Activated CD4-positive, alpha-beta memory T cell treated with anti-CD3 and anti-CD28 coated beads for 36 hours (primary cell): ENCODE results near the gene P2RX5. TPM values are rescaled to one million over a fixed set of nuclear protein-coding genes. Genes with fewer than 3 reads are reported as not detected.

Experiments
- CTCF ChIA-PET: fragments of 350-600 bp; sonication (Branson Sonifier 250); formaldehyde crosslinking; loops from one replicate; lab custom pipeline; 2021; ENCODE audit warnings: antibody characterized with exemption, inconsistent platforms; lab: Charles Lee
- POLR2A ChIA-PET: fragments of 350-600 bp; sonication (Branson Sonifier 250); formaldehyde crosslinking; loops from one replicate; lab custom pipeline; 2021; ENCODE audit warnings: antibody characterized with exemption; lab: Charles Lee
- DNase-seq: peaks from one replicate; pipeline ENCODE4 v3.0.0-alpha.2; 2020
- H3K27ac Mint-ChIP-seq: one replicate; pipeline ENCODE4 v1.8.0; 2021; ENCODE audit warnings: mixed read lengths
- H3K27me3 Mint-ChIP-seq: one replicate; pipeline ENCODE4 v1.8.0; 2021; ENCODE audit warnings: mixed read lengths
- H3K36me3 Mint-ChIP-seq: one replicate; pipeline ENCODE4 v1.8.0; 2021; ENCODE audit warnings: mixed read lengths
- H3K4me1 Mint-ChIP-seq: one replicate; pipeline ENCODE4 v1.8.0; 2021; ENCODE audit warnings: low read depth, mixed read lengths
- H3K4me3 Mint-ChIP-seq: one replicate; pipeline ENCODE4 v1.8.0; 2021; ENCODE audit warnings: mild to moderate bottlenecking, mixed read lengths
- H3K9me3 Mint-ChIP-seq: one replicate; pipeline ENCODE4 v1.8.0; 2021; ENCODE audit warnings: mixed read lengths
- intact Hi-C: fragments of 100-400 bp; cut with micrococcal nuclease; formaldehyde crosslinking; loops from one replicate; pipeline ENCODE4 v1.15.1; 2023
- total RNA-seq, 2 experiments: library from RNA; stranded (reverse); gene quantifications; one replicate each; pipeline ENCODE4 v1.2.3, GENCODE V29; 2021

Gene P2RX5
- total RNA-seq, 2 experiments from 2014 or later: 37.6 to 43.2 TPM

DNA sequence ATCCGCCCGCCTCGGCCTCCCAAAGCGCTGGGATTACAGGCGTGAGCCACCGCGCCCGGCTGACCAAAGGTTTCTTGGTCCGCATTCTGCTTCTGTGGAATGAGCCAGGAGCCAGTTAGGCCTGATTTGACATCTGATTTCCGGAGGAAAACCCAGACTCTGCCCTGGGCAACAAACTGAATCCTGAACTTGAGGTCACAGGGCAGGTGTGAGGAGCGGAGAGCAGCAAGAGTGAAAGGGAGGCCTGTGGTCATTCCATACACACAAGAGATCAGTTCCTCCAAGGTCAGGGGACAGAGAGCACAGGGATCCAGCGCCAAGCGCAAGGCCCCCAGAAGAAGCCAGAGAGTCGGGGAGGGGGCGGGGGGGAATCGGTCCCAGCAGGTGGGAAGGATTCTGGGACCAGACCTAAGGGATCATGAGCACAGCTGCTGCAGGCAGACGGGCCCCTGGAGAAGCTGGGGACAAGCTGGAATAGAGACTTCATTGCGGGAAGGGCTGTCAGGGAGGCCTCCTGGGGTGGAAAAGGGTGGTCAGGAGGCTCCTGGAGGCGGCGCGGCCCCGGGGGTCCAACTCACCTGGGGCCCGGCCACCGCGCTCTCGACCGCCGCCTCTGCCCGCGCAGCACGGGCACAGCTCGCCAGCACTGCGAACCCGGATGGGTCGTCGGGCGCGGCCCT lies 60.3 kb downstream of the P2RX5 start:
- intact Hi-C loops: no loop called here
- peaks cover 34% of the 10 kb centered on the region for H3K4me1 Mint-ChIP-seq
- H3K27me3 Mint-ChIP-seq: no peaks in the 10 kb centered on the region
- H3K36me3 Mint-ChIP-seq: peaks cover 5% of the 10 kb centered on the region
- ChIA-PET CTCF (interaction anchor here (0.8 to 5.0 kb wide), 8 partner anchors 9 to 587 kb away, joined by 3 to 25 read pairs (median 5); partner anchors contain the start of gene NCBP3), POLR2A (interaction anchor here (1.4 to 1.5 kb wide), 2 partner anchors 12 to 508 kb away, joined by 6 read pairs; partner anchors contain the start of genes CYB5D2 and ZZEF1)
- no peaks in the 10 kb centered on the region for H3K9me3 Mint-ChIP-seq
- no peak overlapping the region for H3K27ac Mint-ChIP-seq
- H3K4me3 Mint-ChIP-seq: peak overlapping the region; percentile 94
- no peak for DNase-seq

GRCh38 chr17:3632287-3632686 lies 63.7 kb downstream of the P2RX5 start:
- intact Hi-C loops: no loop called here
- no peak for DNase-seq

DNA sequence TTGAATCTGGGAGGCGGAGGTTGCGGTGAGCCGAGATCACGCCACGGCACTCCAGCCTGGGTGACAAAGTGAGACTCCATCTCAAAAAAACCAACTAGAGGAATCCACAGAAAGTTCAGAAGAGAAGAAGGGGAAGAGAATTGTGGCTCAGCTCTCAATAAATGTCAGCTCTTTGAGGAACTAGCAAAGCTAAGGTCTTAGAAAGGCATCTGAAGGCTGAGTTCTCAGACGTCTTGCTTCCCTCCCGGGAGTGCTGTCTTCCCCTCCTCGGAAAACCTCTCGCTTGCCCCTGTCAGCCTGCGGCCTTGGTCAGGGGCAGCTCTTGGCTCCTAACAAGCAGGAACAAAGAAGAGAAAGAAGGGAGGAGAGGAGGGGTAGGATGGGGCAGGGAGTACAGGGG lies 65.2 kb downstream of the P2RX5 start:
- peaks cover 18% of the 10 kb centered on the region for H3K36me3 Mint-ChIP-seq
- H3K4me1 Mint-ChIP-seq: peaks cover 6% of the 10 kb centered on the region
- POLR2A ChIA-PET: no interaction called here
- no peaks in the 10 kb centered on the region for H3K9me3 Mint-ChIP-seq
- no peak overlapping the region for H3K4me3 Mint-ChIP-seq
- DNase-seq: no peak
- H3K27me3 Mint-ChIP-seq: no peaks in the 10 kb centered on the region
- H3K27ac Mint-ChIP-seq: no peak overlapping the region
- CTCF ChIA-PET: interaction anchor here (1.2 kb wide), 1 partner anchor 28 kb away, joined by 3 read pairs; no protein-coding TSS in a partner anchor
- intact Hi-C loops: no loop called here

More at GRCh38 chr17:3632287-3632686, 63.7 kb downstream of the P2RX5 start:
- ChIA-PET CTCF (no interaction called here), POLR2A (no interaction called here)
- peaks cover 11% of the 10 kb centered on the region for H3K36me3 Mint-ChIP-seq
- no peaks in the 10 kb centered on the region for H3K9me3 Mint-ChIP-seq
- H3K27me3 Mint-ChIP-seq: no peaks in the 10 kb centered on the region
- H3K27ac Mint-ChIP-seq: no peak overlapping the region
- peaks cover 9% of the 10 kb centered on the region for H3K4me1 Mint-ChIP-seq
- no peak overlapping the region for H3K4me3 Mint-ChIP-seq

DNA sequence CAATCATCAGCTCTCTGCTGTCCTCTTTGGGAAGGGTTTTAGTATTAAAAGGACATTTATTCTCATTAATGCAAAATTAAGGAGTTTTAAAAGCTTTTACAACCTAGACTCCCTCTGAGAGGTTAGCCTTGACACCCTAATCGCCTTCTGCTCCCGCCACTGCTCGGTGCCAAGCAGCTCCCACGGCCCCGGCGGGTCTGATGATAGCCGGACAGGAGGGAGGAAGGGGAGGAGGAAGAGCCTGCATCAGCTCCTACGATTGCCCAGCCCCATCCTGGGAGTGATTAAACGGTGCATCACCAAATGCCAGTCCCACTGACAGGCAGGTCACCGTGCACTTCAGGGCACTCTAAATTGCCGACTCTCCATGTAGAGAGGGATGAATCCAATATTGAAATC lies 68.2 kb downstream of the P2RX5 start:
- POLR2A ChIA-PET: no interaction called here
- Mint-ChIP-seq H3K27me3 (no peaks in the 10 kb centered on the region), H3K36me3 (peaks cover 29% of the 10 kb centered on the region), H3K4me3 (no peak overlapping the region), H3K9me3 (no peaks in the 10 kb centered on the region), H3K27ac (no peak overlapping the region), H3K4me1 (no peaks in the 10 kb centered on the region)
- no peak for DNase-seq
- CTCF ChIA-PET: no interaction called here
- intact Hi-C loops: no loop called here

GRCh38 chr17:3626831-3627768 lies 68.9 kb downstream of the P2RX5 start:
- Mint-ChIP-seq H3K4me3 (no peak overlapping the region), H3K9me3 (no peaks in the 10 kb centered on the region), H3K27me3 (no peaks in the 10 kb centered on the region), H3K4me1 (no peaks in the 10 kb centered on the region), H3K27ac (no peak overlapping the region), H3K36me3 (peaks cover 30% of the 10 kb centered on the region)
- intact Hi-C loops: no loop called here
- ChIA-PET POLR2A (interaction anchor here (0.6 to 0.7 kb wide), 2 partner anchors 8 to 608 kb away, joined by 4 to 5 read pairs; no protein-coding TSS in a partner anchor), CTCF (no interaction called here)
- DNase-seq: no peak

Other genes starting within 250 kb of the P2RX5 start
- not detected for gene SPATA22, start 224.3 kb downstream of the P2RX5 start, total RNA-seq
- gene ASPA, start 220.2 kb downstream of the P2RX5 start, total RNA-seq: not detected
- gene TRPV3, start 138.3 kb downstream of the P2RX5 start, total RNA-seq: under 1 TPM; 0.77 to 0.97 TPM
- gene TRPV1, start 86.7 kb downstream of the P2RX5 start, total RNA-seq: 1 to 10 TPM; 2.9 to 3.0 TPM
- gene SHPK, start 59.9 kb downstream of the P2RX5 start, total RNA-seq: 10 to 100 TPM; 12.3 to 12.4 TPM
- gene CTNS, start 59.4 kb downstream of the P2RX5 start, total RNA-seq: 10 to 100 TPM; 17.7 to 19.8 TPM
- gene TAX1BP3, start 27.6 kb downstream of the P2RX5 start, total RNA-seq: 10 to 100 TPM; 23.7 to 24.5 TPM
- 10 to 100 TPM; 49.3 to 55.4 TPM for gene EMC6, start 27.3 kb downstream of the P2RX5 start, total RNA-seq
- 10 to 100 TPM; 22.0 to 22.7 TPM for gene HASPIN, start 27.7 kb upstream of the P2RX5 start, total RNA-seq
- 10 to 100 TPM; 32.8 to 34.4 TPM for gene ITGAE, start 105.0 kb upstream of the P2RX5 start, total RNA-seq
- gene NCBP3, start 150.1 kb upstream of the P2RX5 start, total RNA-seq: 10 to 100 TPM; 38.8 to 42.4 TPM
- 1 to 10 TPM; 3.3 to 3.9 TPM for gene CAMKK1, start 196.9 kb upstream of the P2RX5 start, total RNA-seq
- gene P2RX1, start 220.3 kb upstream of the P2RX5 start, total RNA-seq: under 1 TPM; 0.43 to 0.44 TPM